Dermis microvascular lymphatic vessel endothelial cell (primary cell): Measurements from ENCODE around the gene PARD3. TPM values are rescaled to one million over a fixed set of nuclear protein-coding genes. Genes with fewer than 3 reads are reported as not detected.

Experiments
- DNase-seq, 2 donors: peaks; one replicate each; pipeline versions ENCODE4 v3.0.0 to v3.0.0-alpha.2; 2010; ENCODE audit warnings: low read depth in 2 of 2
- total RNA-seq: library from RNA; depleted of rRNA; stranded (reverse); fragments of >200 nt; gene quantifications from 2 replicates; pipeline ENCODE4 v1.2.1, GENCODE V29; 2014

Gene PARD3
- total RNA-seq, 1 donor from 2014 or later = 22.6 TPM

GRCh38 chr10:34405611-34406462 is 409.3 kb downstream of the PARD3 start:
- peak in 1 of 2 donors; percentile 70 for DNase-seq

DNA sequence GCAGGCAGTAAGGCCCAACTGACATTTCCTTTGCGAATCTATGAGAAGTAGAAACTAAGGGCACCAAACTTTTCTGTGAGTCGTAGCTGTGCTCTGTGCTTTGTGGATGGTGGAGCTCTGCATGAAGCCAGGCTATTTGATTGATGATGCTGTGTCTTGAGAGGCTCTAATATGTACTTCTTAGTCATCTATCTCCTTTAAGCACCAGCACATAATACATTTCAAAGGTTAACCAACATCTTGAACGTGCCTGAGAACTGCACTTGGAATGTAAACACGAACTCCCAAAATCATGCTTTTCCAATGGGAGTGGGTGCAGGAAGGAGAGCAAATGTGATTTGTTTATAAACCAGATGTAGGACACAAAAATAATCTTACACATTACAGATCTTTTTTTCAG is 411.6 kb downstream of the PARD3 start:
- no peak for DNase-seq

DNA sequence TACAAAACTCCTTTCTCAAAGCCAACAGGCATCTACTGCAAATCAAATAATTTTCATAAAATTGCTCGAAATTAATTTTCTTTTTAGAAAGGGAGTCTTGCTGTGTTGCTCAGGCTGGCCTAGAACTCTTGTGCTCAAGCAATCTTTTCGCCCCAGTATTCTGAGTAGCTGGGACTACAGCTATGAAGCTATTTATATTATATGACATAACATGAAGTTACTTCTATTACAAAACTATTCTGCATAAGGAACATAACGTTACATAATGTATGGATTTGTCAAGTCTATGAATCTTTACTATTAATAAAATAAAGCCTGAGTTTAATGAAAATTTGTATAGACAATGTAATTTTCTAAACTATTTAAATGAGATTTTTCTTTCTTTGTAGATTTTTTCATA is 415.0 kb downstream of the PARD3 start:
- DNase-seq = no peak

DNA sequence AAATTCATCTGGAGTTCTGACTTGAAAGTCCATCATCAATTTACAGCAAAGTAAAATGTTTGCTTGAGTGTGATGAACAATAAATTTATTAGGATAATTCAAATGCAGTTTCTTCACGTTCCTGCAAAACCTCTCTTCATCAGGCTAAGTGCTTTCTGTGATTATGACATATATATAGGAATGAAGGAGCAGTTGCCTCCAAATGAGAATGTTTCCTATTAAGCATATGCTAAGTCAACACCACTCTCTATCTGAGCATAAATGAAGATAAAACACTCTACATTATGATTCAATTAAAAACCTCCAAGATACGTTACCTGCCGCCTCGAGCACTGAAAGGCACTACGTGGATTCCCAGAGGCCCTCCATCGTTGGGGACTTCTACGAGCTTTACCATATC is 416.1 kb downstream of the PARD3 start:
- no peak for DNase-seq

DNA sequence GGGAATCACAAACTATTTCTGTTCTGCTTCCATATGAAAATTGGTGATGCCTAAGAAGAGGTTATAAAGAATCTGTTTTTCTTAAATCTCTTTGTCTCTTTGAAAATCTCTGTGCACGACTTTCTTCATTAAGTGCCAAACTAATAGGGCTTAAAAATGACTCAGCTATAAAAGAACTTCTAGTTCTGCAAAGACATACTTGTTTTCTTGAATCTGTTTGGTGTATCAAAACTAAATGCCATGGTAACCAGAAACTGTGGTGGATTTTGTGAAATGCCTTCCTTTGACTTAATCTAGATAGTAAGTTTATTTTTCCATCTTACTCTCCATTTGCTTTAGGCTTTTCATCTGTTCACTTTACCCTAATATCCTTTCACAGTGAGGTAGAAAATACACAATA is 417.8 kb downstream of the PARD3 start:
- no peak for DNase-seq

- DNase-seq = no peak
Measured at GRCh38 chr10:34396663-34397062, 418.4 kb downstream of the PARD3 start.

DNA sequence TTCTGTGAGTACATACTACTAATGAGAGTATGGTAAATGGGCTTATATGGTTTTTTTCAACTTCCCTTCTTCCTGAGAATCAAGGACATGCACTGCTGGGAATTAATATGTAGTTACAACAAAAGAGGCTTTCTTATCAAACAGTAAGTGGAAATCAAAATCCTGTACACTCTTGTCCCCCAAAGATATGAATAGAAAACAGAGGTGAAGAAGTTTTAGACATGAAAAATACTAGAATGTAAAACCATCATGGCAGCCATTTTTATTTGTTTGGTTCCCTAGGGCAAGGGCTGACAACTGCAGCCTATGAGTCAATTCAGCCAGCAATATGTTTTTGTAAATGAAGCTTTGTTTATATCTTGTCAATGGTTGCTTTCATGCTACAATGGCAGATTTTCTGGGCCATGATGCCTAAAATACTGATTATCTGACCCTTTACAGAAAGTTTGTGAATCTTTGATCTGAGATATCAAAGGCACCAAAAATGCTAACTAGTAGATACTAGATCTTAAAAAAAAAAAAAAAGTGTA is 422.4 kb downstream of the PARD3 start:
- no peak for DNase-seq

DNA sequence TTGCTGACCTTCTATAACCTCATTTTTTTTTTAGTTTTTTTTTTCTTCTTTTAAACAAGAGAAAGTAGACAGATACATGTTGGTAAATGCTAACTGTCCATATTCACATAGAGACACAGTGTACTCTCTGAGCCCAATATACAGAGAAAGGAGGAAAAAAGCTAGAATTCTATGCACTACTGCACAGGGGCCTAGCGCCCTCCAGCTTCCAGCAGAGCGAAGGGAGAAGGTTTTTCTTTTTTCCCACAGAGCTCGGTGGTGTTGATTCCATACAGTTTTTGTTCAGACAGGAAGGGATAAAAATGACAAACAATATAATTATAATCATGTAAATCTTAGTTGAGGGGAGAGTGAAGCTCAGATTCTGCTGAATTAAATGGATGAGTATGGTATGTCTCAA is 423.9 kb downstream of the PARD3 start:
- peak in 1 of 2 donors; percentile 33 for DNase-seq

- DNase-seq = no peak
Measured at GRCh38 chr10:34389801-34390200, 425.3 kb downstream of the PARD3 start.

DNA sequence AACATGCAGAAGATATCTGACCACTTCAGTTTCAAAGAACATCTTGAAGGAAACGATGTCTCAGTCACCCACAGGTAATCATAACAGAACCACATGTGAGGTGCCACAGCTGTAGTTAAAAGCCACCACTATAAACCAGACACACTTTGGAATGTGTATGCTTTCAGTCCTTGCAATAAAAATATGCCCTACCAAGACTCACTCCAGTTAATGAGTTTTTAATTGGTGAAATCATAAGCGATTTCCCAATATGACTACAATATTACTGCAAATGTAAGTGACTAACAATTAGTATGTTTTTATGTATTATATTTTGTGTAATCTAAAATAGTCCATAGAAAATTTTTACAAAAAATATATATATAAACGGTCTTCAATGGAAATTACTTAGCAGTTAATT is 428.2 kb downstream of the PARD3 start:
- no peak for DNase-seq

GRCh38 chr10:34384372-34384771 is 430.7 kb downstream of the PARD3 start:
- no peak for DNase-seq

- no peak for DNase-seq
Measured at GRCh38 chr10:34382626-34383025, 432.5 kb downstream of the PARD3 start.

GRCh38 chr10:34380856-34381255 is 434.2 kb downstream of the PARD3 start:
- DNase-seq = no peak

- no peak for DNase-seq
Measured at GRCh38 chr10:34378297-34378696, 436.8 kb downstream of the PARD3 start.

- no peak for DNase-seq
Measured at GRCh38 chr10:34377833-34378232, 437.3 kb downstream of the PARD3 start.

GRCh38 chr10:34374356-34375045 is 440.6 kb downstream of the PARD3 start:
- no peak for DNase-seq

DNA sequence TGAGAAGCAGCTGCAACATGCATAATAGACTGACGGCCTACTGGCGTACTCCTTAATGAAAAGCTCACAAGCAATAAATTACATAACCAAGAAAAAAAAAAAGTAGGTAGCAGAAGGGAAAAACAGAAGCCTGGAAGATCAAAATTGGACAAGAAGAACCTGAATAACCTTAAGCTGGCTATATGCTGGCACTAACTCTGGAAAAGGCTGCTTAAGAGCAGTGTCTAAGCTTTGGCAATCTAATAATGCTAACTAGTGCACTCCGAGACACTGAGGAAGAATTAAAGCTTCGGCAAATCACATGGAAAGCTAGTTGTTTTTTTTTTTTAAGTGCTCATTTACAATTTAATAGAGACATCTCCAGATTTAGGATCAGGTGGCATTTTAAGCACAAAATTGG is 441.9 kb downstream of the PARD3 start:
- no peak for DNase-seq

GRCh38 chr10:34372509-34372908 is 442.6 kb downstream of the PARD3 start:
- DNase-seq = no peak

DNA sequence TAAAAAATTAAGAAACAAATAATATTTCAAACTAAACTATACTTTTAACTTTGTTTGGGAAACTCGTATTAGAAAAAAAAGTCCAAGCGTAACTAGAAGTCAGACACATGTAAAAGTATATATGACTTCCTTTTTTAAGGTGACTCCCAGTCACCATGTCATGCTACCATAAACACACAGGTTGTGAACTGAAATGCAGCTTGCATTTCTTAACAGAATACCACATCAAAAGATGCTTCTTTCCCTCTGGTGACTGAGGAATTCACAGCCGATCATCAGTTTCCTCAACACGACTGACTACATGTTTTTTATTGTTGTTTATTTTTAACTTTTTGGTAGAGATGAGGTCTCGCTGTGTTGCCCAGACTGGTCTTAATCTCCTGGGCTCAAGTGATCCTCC is 445.0 kb downstream of the PARD3 start:
- no peak for DNase-seq

DNA sequence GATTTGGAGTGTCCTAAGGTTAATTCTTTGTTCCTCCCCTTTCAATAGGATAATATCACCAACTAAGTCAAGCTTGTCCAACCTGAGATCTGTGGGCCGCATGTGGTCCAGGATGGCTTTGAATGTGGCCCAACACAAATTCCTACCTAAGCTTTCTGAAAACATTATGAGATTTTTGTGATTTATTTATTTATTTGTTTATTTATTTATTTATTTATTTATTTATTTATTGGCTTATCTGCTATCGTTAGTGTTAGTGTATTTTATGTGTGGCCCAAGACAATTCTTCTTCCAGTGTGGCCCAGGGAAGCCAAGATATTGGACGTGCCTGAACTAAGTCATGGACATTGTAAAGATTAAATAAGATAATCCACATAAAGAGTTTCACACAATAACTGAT is 446.0 kb downstream of the PARD3 start:
- DNase-seq = no peak

- DNase-seq = no peak
Measured at GRCh38 chr10:34364253-34365037, 450.7 kb downstream of the PARD3 start.

- DNase-seq = no peak
Measured at GRCh38 chr10:34360984-34361383, 454.1 kb downstream of the PARD3 start.
